HepG2 (cell line): ENCODE data around the gene DDX19B. TPM values are rescaled to one million over a fixed set of nuclear protein-coding genes. Genes with fewer than 3 reads are reported as not detected.

Source experiments
- CEBPB ChIP-seq: IDR thresholded peaks from 2 replicates; pipeline ENCODE4 v1.6.1; 2011; ENCODE audit warnings: low read depth, low read length, improper control_type of control experiment, borderline replicate concordance
- DNMT3B ChIP-seq: conservative IDR thresholded peaks from 2 replicates; pipeline ENCODE4 v1.6.1; 2016; ENCODE audit warnings: missing biosample characterization, control low read depth
- HMG20A ChIP-seq: IDR thresholded peaks from 2 replicates; pipeline ENCODE4 v1.6.1; 2016; ENCODE audit warnings: borderline replicate concordance
- IRF9 ChIP-seq: sonication (generic); formaldehyde crosslinking; IDR thresholded peaks from 2 replicates; pipeline ENCODE4 v1.8.0; 2022; ENCODE audit warnings: missing genetic modification reagents, mild to moderate bottlenecking, borderline replicate concordance
- MAFK ChIP-seq, 2 experiments: IDR thresholded peaks in 1 of 2; conservative IDR thresholded peaks in 1 of 2; 2 replicates each; pipeline ENCODE4 v1.6.1; 2011; ENCODE audit warnings: improper control_type of control experiment in 2 of 2, low read length in 2 of 2
- NFRKB ChIP-seq: fragments of 450-650 bp; IDR thresholded peaks from 2 replicates; pipeline ENCODE4 v1.6.1; 2017
- NKX3-1 ChIP-seq: sonication (generic); formaldehyde crosslinking; IDR thresholded peaks from 2 replicates; pipeline ENCODE4 v1.5.0; 2020; ENCODE audit warnings: missing genetic modification reagents
- PTBP1 ChIP-seq: fragments of 200-400 bp; formaldehyde crosslinking; IDR thresholded peaks from 2 replicates; pipeline ENCODE4 v1.6.1; 2018; ENCODE audit warnings: low read length, low read depth; ENCODE audit not compliant: poor library complexity, severe bottlenecking
- SALL2 ChIP-seq: sonication (generic); formaldehyde crosslinking; IDR thresholded peaks from 2 replicates; pipeline ENCODE4 v1.8.1; 2023; ENCODE audit warnings: mild to moderate bottlenecking, missing genetic modification reagents, inconsistent platforms
- SMAD3 ChIP-seq: sonication (generic); formaldehyde crosslinking; IDR thresholded peaks from 2 replicates; pipeline ENCODE4 v1.4.0; 2020; ENCODE audit warnings: missing genetic modification reagents
- SMAD9 ChIP-seq: sonication (generic); formaldehyde crosslinking; IDR thresholded peaks from 2 replicates; pipeline ENCODE4 v1.5.1; 2020; ENCODE audit warnings: mild to moderate bottlenecking, missing genetic modification reagents
- SRF ChIP-seq: IDR thresholded peaks from 2 replicates; pipeline ENCODE4 v1.6.1; 2011; ENCODE audit warnings: mild to moderate bottlenecking, low read depth, low read length, moderate library complexity
- YEATS2 ChIP-seq: sonication (generic); formaldehyde crosslinking; IDR thresholded peaks from 2 replicates; pipeline ENCODE4 v1.4.0; 2020; ENCODE audit warnings: missing genetic modification reagents, borderline replicate concordance
- ZFAT ChIP-seq: sonication (generic); formaldehyde crosslinking; conservative IDR thresholded peaks from 2 replicates; pipeline ENCODE4 v1.8.1; 2023; ENCODE audit warnings: missing genetic modification reagents, inconsistent platforms
- ZFY ChIP-seq: sonication (generic); formaldehyde crosslinking; IDR thresholded peaks from 2 replicates; pipeline ENCODE4 v1.4.0; 2020; ENCODE audit warnings: missing genetic modification reagents
- ZKSCAN1 ChIP-seq: fragments of 150-350 bp; IDR thresholded peaks from 2 replicates; pipeline ENCODE4 v1.6.1; 2014; ENCODE audit warnings: low read length
- ZNF160 ChIP-seq: sonication (generic); formaldehyde crosslinking; IDR thresholded peaks from 2 replicates; pipeline ENCODE4 v1.8.0; 2022; ENCODE audit warnings: mild to moderate bottlenecking, inconsistent platforms, missing genetic modification reagents
- ZNF275 ChIP-seq: sonication (generic); formaldehyde crosslinking; IDR thresholded peaks from 2 replicates; pipeline ENCODE4 v1.8.0; 2022; ENCODE audit warnings: missing genetic modification reagents, mild to moderate bottlenecking, inconsistent platforms, borderline replicate concordance
- ZNF292 ChIP-seq: sonication (generic); formaldehyde crosslinking; IDR thresholded peaks from 2 replicates; pipeline ENCODE4 v1.8.1; 2022; ENCODE audit warnings: mild to moderate bottlenecking, low read depth, missing genetic modification reagents, borderline replicate concordance
- ZNF382 ChIP-seq: sonication (generic); formaldehyde crosslinking; IDR thresholded peaks from 2 replicates; pipeline ENCODE4 v1.5.0; 2020; ENCODE audit warnings: missing genetic modification reagents, mild to moderate bottlenecking, borderline replicate concordance
- ZNF687 ChIP-seq: sonication (generic); formaldehyde crosslinking; IDR thresholded peaks from 2 replicates; pipeline ENCODE4 v1.5.1; 2020; ENCODE audit warnings: mild to moderate bottlenecking, missing genetic modification reagents, moderate library complexity
- ZNF691 ChIP-seq: sonication (generic); formaldehyde crosslinking; IDR thresholded peaks from 2 replicates; pipeline ENCODE4 v1.4.0; 2020; ENCODE audit warnings: missing genetic modification reagents, low read depth, mild to moderate bottlenecking, borderline replicate concordance
- ZNF773 ChIP-seq: sonication (generic); formaldehyde crosslinking; IDR thresholded peaks from 2 replicates; pipeline ENCODE4 v1.4.0; 2020; ENCODE audit warnings: missing genetic modification reagents, borderline replicate concordance
- polyA plus RNA-seq, 8 experiments: library from polyadenylated mRNA; depleted of rRNA in 3 of 8; stranded (reverse) in 7 of 8; unstranded in 1 of 8; fragments of >200 nt; fragmentation: Illumina TruSeq in 4 of 8; extraction: Trizol in 4 of 8; gene quantifications; 2 replicates each; pipeline versions ENCODE4 v1.2.1 to v1.2.3, GENCODE V29; 2011 to 2016; ENCODE audit warnings: low read depth in 4 of 8, missing spikeins in 1 of 8, mixed read lengths in 1 of 8; ENCODE audit not compliant: insufficient read depth in 1 of 8
- total RNA-seq, 5 experiments: library from RNA; depleted of rRNA; stranded (reverse); fragments of >200 nt; fragmentation: Illumina TruSeq; extraction: Trizol; gene quantifications; 2 replicates each; pipeline ENCODE4 v1.2.3, GENCODE V29; 2016; ENCODE audit warnings: low read depth in 1 of 5

The DDX19B gene
- total and polyA plus RNA-seq, 2 of the 13 experiments (the other 11 are each of a cell fraction or from before 2014, with no cell fraction given), result 36.2 to 40.0 TPM

GRCh38 chr16:70250748-70251628 is 48.0 kb upstream of the DDX19B start (continued):
- TF ChIP-seq ZFAT (no peak; the same call in 1 of the 2 replicates), ZNF773 (CRISPR knock-in tag) (no peak; the same call in none of the 2 replicates), HMG20A (CRISPR knock-in tag) (no peak), DNMT3B (CRISPR knock-in tag) (no peak), IRF9 (CRISPR knock-in tag) (no peak), MAFK (conservative IDR thresholded peaks at IDR 0.05 in 1 of 2, IDR thresholded peaks at IDR 0.05 in 1 of 2; ENCODE audit: low read length in 2 of 2) (no peak), SMAD9 (no peak), NKX3-1 (peak; percentile 64; the same call in 1 of the 2 replicates), SRF (no peak), ZNF382 (no peak), ZNF691 (CRISPR knock-in tag) (peak; percentile 73; the same call in 1 of the 2 replicates), SALL2 (CRISPR knock-in tag) (peak; percentile 52; the same call in 1 of the 2 replicates), YEATS2 (no peak; the same call in 1 of the 2 replicates), ZNF687 (peak; percentile 87), NFRKB (no peak), CEBPB (no peak), ZKSCAN1 (no peak), ZNF275 (CRISPR knock-in tag) (no peak), PTBP1 (no peak), ZNF292 (CRISPR knock-in tag) (no peak), ZFY (CRISPR knock-in tag) (peak; percentile 91), SMAD3 (CRISPR knock-in tag) (no peak), ZNF160 (CRISPR knock-in tag) (peak; percentile 71; the same call in 1 of the 2 replicates)
